GM19324 (cell line): ENCODE measurements around the gene SSX2IP.
"Not testable (repeated sequence)": the region's sequence is repeated elsewhere in the genome, so short reads cannot be mapped to it uniquely, and the experiment has no call there.

Experiments used
- ATAC-seq: cut with Tn5 transposase; IDR thresholded peaks from one replicate; pipeline ENCODE4 v1.9.1; 2021; ENCODE audit warnings: mild to moderate bottlenecking, moderate library complexity; ENCODE audit not compliant: unreplicated experiment, low FRiP score

The SSX2IP gene

DNA sequence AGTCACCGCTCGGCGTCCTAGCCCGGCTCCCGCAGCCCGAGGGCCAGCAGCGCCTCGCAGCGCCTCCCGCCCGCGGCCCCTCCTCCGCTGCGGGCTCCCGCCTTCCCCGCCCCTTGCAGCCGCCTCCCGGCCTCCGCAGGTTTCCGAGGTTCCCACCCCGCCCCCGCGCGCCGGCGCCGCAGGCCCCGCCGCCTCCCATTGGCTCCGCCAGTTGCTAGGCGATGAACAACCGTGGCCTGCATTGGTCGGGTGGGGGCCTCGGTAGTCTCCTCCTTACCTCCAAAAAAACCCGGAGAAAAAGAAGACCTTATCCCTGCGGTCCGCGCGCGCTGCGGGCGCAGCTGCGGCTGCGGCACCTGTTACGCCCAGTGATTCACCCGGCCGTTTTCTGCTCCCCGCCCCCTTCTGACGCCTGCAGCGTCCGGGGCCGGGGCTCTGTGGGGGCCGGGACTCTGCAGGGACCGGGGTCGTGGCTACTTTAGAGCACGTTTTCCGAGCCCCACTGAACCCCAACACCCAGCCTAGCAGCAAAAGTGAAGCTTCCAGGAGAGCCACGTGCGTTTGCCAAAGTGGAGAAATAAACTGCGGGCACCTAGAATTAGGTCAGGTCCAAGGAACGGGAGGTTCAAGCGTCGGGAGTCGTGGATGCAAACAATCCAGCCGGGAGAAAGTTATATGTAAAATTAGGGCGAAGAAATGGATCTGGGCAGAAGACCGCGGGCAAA, at the start of gene SSX2IP:
SSX2IP (minus strand) TSS at position 65 of the 725 bp plus-strand sequence. CDS start 19,242 bp downstream, outside the sequence.
- peak; percentile 95 for ATAC-seq

GRCh38 chr1:84738237-84738636, 48.0 kb upstream of the SSX2IP start:
- ATAC-seq: no peak

DNA sequence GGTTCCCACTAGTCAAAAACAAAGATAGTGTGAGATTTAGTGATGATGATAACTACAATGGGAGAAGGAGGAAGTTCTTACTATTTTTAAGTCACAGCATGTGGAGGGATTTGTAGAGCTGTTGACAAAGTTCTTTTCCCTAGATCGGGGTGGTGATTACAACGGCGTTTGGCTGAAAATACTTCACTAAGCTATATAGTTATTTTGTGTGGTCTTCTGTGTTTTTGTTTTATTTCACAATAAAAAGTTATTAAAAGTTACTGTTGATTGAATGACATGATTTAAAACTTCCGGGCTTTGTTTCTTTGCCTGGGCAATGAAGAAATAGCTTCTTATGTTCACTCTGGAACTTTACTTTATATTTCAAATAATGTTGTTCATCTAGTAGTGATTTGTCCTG, 47.3 kb upstream of the SSX2IP start:
- no peak for ATAC-seq

DNA sequence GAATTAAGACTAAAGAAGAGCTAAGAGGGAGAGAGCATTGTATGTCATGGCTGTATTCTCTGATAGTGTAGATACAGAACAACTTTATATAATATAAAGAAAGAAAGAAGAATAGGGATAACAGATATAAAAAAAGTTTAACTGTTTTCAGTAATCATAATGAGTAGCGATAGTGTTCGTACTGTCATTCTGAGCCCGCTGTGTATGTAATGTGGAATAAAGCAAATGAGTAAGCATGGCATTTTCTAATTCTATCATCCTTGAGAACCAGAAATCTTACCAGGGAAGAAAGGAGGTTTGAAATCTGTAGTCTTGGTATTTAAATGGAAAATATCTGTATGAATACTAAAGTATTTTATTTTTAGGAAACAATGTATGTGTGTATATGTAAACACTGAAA, 46.7 kb upstream of the SSX2IP start:
- ATAC-seq: no peak

- no peak for ATAC-seq
These were observed 46.2 kb upstream of the SSX2IP start for GRCh38 chr1:84736445-84736844.

GRCh38 chr1:84735483-84735882, 45.2 kb upstream of the SSX2IP start:
- ATAC-seq: no peak

DNA sequence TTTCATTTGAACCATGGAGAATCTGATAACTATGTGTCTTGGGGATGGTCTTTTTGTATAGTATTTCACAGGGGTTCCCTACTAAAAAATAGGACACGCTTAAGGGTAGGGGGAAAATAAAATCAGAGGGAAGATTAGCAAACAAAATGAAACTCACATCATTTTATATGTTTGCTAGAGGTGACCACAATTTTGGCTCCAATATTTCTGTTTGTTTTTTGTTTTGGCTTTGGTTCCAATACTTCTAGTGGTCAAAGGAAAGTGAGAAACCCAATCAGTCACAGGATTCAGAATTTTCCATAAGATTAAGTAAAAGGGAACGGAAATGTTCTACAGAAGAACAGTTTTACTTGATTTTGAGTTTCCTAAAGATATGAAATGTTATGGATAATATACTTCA, 42.3 kb upstream of the SSX2IP start:
- no peak for ATAC-seq

DNA sequence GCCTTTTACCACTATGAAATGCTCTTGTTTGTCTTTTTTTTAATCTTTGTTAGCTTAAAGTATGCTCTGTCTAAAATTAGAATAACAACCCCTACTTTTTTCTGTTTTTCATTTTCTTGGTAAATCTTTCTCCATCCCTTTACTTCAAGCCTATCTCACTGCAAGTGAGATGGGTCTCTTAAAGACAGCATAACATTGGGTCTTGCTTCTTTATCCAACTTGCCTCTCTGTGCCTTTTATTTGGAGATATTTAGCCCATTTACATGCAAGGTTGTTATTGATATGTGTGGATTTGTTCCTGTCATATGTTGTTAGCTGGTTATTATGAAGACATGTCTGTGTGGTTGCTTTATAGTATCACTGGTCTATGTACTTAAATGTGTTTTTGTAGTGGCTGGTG, 41.3 kb upstream of the SSX2IP start:
- ATAC-seq: no peak

DNA sequence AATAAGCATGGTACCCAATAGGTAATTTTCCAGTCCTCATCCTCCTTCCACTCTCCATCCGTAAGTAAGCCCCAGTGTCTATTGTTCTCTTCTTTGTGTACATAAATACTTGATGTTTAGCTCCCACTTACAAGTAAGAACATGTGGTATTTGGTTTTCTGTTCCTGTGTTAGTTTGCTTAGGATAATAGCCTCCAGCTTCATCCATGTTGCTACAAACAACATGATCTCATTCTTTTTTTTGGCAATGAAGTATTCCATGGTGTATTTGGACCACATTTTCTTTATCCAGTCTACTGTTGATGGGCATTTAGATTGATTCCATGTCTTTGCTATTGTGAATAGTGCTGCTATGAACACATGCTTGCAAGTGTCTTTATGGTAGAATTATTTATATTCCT, 37.5 kb upstream of the SSX2IP start:
- ATAC-seq: not testable (repeated sequence)

DNA sequence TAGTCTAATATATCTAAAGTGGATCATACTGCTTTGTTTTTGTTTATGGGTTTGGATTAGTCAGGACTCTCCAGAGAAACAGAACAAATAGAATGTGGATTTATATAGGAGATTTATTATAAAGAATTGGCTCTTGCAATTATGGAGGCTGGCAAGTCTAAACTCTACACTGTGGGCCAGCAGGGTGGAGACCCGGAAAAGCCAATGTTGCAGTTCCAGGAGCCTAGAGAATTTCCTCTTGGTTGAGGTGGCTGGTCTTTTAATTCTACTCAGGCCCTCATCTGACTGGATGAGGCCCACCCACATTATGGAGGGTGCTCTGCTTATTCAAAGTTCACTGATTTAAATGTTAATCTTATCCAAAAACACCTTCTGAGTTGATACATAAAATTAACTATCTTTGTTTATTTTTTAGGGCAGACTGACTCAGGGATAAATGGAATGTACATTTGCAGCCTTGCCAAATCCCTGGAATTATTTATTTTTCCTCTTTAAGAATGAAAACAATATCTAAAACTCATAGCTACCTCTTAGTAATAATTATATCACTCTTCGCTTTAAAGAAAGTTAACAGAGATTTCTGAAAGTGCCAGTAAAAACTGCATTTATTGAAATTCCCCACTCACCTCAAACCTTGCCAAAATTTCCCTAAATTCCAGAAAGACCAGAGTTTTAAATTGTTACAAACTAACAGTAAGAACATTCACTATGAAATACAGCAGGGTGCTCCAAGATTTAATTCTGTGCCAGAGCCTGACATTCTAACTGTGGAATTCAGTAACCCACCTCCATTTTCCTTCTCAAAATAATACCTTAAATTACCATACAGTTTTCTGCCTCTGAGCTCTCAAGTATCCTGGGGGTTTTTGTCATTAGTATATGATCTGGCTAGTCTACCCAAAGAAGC, 36.6 kb upstream of the SSX2IP start:
- ATAC-seq: no peak

DNA sequence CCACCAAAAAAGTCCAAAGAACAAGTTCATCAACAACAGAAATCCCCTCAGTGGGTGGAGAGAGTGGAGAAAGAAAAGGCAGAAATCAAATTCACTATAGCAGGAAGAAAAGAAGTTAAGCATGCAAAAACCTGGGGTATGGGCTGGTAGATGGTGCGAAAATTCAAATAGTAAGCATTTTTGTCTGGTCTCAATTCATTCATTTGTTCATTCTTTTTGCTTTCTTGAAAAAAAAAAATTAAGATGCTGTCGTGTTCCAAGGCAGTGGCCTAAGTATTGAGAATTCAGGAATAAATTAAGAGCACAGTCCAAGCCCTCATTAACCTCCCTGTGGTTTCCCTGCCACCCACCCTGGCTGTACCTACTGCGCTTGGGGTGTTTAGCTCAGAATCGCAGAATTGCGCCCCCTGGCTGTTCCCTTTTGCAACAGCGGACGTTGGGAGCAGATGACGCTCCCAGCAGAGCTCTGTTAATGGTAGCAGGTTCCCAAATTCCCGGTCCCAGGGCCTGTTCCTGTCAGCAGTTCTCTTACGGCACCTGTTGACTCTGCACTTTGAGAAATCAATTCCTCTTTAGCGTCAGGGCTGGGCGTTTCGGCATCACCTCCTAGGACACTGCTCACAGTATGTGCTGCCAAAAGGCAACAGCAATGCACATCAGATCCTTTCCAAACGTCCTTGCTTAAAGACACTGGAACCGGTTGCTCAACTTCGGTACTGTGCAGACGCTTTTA, 34.0 kb upstream of the SSX2IP start:
- ATAC-seq: no peak

GRCh38 chr1:84722794-84723193, 32.5 kb upstream of the SSX2IP start:
- ATAC-seq: no peak

GRCh38 chr1:84721872-84722271, 31.6 kb upstream of the SSX2IP start:
- ATAC-seq: not testable (repeated sequence)

- no peak for ATAC-seq
These were observed 30.9 kb upstream of the SSX2IP start for GRCh38 chr1:84721152-84721551.

DNA sequence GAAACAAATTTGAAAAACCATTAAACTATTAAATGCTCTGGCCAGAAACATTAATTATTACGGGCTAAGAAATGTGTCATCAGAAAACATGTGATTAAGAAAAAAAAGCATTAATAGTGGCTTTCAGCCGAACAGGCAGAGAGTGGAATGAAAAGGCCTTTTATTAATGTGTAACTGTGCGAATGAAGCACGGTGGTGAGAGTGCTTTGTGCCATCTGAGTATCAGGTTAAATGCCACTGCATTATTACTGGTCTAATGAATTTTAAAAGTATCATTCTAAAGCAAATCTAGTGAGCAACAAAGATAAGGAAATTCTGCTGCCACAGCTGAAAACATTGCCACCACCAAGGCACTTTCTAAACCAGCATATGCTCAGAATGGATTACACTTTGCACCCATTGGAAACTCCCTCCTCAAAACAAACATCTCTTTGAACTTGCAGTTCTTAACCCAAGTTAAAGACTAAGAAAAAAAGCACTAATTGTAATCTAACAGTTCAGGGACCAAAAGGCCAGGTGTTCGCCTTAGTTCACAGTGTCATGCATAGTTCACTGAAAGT, 30.0 kb upstream of the SSX2IP start:
- peak; percentile 64 for ATAC-seq

GRCh38 chr1:84719543-84720217, 29.4 kb upstream of the SSX2IP start:
- no peak for ATAC-seq

- no peak for ATAC-seq
These were observed 25.2 kb upstream of the SSX2IP start for GRCh38 chr1:84715342-84716019.

DNA sequence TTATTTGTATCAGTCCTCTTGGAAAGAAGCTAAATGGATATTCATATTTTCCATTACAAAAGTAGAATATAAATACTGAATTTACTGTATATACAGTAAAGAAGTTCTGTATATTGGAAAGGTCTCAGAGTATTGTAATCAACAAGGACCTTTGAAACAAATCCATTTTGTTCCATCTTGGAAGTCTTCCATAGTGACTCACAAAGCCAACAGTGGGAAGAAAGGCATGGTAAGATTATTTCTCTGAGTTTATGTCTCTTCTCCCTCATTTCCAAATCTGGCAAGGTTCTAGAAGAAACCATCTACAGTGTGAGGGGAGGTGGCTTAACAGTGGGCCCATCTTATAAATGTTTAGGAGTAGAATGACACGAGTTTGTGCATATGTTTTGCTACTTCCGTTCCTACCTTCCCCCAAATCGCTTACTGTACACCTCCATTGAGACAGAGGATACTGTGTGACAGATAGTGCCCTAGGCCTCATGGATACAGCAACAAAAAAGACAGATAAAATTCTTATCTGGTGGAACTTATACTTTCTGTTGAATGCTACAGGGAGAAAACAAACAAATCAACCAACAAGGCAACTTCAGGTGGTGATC, 22.1 kb upstream of the SSX2IP start:
- ATAC-seq: no peak

DNA sequence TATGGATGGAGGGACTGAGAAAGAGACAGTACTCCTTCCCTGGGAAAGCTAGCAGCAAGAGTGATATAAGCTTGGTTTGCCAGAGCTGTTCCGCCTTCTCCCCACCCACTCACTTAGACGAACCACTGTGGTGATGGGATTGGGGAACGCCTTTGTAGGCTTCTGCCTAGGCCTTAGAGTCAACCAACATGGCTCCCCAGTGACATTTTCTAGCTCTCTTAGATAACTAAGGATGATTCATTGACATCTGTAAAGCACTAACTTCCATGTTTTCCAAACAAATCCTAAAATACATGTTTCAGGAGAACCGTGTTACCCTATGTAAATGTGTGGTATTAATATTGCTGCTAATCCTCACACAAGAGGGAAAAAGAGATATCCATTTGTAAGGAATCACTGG, 21.6 kb upstream of the SSX2IP start:
- ATAC-seq: no peak
